ENCODE results near the gene ERC2. TPM values are rescaled to one million over a fixed set of nuclear protein-coding genes. Genes with fewer than 3 reads are reported as not detected.

ERC2 gene
- total RNA-seq, 3 donors from 2014 or later, result 0.16 TPM; not detected in 2

DNA sequence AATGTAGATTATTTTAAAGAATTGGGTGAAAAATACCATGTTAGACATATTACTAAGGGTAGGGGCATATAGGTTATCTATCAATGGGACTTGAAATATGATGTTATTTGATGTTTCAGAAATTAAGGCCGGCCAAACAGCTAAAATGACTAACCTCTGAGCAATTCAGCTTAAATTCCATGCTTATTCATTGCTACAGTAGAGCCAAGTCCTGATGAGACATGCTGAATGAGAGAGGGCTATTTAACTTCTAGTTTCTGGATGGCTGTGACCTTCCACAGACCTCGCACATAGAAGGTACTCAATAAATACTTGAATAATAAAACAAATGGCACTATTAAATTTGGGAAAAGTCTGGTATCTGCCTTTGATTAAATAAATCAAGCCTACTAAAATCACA is 805.6 kb downstream of the ERC2 start:
- Mint-ChIP-seq H3K4me1 (ENCODE audit: low read depth) (no peaks in the 10 kb centered on the region), H3K36me3 (ENCODE audit: insufficient read depth) (no peaks in the 10 kb centered on the region), H3K4me3 (no peak overlapping the region), H3K9me3 (no peaks in the 10 kb centered on the region), H3K27me3 (ENCODE audit: low read depth) (no peaks in the 10 kb centered on the region)
- no peak for ATAC-seq
- DNase-seq, result no peak

DNA sequence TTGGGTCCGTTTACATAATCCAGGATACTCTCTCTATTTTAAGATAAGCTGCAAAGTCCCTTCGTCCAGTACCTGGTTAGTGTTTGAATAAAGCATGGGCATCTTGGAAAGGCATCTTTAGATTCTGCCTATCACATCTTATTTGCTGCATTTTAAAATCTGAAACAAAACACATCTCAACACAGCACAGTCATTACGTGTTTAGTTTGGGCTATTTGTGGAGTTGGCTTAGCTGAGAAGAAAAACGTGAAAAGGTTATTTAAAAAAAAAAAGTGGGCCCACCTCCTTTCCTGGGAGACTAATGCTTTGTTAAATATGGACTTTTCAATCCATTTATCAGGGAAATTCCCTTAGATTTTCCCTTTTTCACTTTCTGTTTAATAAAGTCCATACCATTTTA is 806.7 kb downstream of the ERC2 start:
- no peaks in the 10 kb centered on the region for H3K27me3 Mint-ChIP-seq (ENCODE audit: low read depth)
- H3K4me3 Mint-ChIP-seq, result no peak overlapping the region
- no peaks in the 10 kb centered on the region for H3K4me1 Mint-ChIP-seq (ENCODE audit: low read depth)
- H3K36me3 Mint-ChIP-seq (ENCODE audit: insufficient read depth), result no peaks in the 10 kb centered on the region
- no peaks in the 10 kb centered on the region for H3K9me3 Mint-ChIP-seq
- ATAC-seq (no peak), DNase-seq (no peak)

DNA sequence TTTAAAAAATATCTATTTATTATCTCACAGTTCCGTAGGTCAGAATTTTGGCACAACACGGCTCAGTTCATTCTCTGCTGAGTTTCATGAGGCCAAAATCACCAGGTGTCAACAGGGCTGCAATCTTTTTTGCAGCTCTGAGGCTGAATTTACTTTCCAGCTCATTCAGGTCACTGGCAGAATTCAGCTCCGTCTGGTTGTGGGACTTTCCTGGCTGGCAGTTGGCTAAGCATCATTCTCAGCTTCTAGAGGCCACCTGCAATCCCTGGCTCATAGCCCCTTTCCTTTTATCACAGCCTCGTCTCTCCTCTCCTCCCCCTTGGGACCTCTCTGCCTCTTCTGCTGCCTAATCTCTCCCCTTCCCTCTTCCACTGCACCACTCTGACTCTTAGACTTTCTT is 807.1 kb downstream of the ERC2 start:
- no peak for ATAC-seq
- DNase-seq, result no peak
- Mint-ChIP-seq H3K9me3 (no peaks in the 10 kb centered on the region), H3K4me3 (no peak overlapping the region), H3K27me3 (ENCODE audit: low read depth) (no peaks in the 10 kb centered on the region), H3K4me1 (ENCODE audit: low read depth) (no peaks in the 10 kb centered on the region), H3K36me3 (ENCODE audit: insufficient read depth) (no peaks in the 10 kb centered on the region)

DNA sequence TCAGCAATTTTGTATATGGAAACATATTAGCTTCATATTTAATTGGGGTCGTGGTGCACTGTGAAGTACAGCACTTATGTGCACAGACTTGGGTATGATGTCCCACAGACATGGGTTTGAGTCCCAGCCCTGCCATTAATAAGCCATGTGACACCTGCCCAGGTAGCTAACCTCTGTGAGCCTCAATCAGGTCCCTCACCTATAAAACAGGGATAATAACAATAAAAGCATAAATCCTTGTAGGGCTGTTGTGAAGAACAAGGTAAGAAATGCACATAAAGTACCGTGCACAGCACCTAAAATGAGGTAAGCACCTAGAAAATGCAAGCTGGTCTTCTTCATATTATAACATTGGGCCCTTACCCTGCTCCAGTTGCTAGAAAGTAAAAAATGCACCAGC is 807.6 kb downstream of the ERC2 start:
- ATAC-seq (no peak), DNase-seq (no peak)
- H3K4me3 Mint-ChIP-seq, result no peak overlapping the region
- H3K9me3 Mint-ChIP-seq, result no peaks in the 10 kb centered on the region
- H3K4me1 Mint-ChIP-seq (ENCODE audit: low read depth), result no peaks in the 10 kb centered on the region
- no peaks in the 10 kb centered on the region for H3K36me3 Mint-ChIP-seq (ENCODE audit: insufficient read depth)
- no peaks in the 10 kb centered on the region for H3K27me3 Mint-ChIP-seq (ENCODE audit: low read depth)

DNA sequence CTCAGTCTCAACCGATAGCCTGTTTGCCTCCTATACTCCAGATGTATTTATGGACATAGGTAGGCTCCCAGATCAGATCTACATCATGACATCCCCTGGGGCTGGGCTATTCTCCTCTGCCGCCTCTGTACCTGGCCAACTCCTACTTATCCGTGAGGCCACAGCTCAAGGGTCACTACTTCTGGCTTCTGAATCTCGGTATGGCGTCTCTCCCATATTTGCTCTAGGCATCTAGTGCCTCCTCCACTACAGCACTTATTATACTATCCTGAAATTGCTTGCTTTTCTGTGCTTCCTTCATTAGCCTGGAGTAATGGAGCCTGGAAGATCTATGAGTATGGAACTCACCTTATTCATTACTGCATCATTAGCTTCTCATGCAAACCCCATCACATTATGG is 808.6 kb downstream of the ERC2 start:
- no peaks in the 10 kb centered on the region for H3K4me1 Mint-ChIP-seq (ENCODE audit: low read depth)
- no peaks in the 10 kb centered on the region for H3K9me3 Mint-ChIP-seq
- ATAC-seq (no peak), DNase-seq (no peak)
- H3K27me3 Mint-ChIP-seq (ENCODE audit: low read depth), result no peaks in the 10 kb centered on the region
- H3K36me3 Mint-ChIP-seq (ENCODE audit: insufficient read depth), result no peaks in the 10 kb centered on the region
- no peak overlapping the region for H3K4me3 Mint-ChIP-seq

DNA sequence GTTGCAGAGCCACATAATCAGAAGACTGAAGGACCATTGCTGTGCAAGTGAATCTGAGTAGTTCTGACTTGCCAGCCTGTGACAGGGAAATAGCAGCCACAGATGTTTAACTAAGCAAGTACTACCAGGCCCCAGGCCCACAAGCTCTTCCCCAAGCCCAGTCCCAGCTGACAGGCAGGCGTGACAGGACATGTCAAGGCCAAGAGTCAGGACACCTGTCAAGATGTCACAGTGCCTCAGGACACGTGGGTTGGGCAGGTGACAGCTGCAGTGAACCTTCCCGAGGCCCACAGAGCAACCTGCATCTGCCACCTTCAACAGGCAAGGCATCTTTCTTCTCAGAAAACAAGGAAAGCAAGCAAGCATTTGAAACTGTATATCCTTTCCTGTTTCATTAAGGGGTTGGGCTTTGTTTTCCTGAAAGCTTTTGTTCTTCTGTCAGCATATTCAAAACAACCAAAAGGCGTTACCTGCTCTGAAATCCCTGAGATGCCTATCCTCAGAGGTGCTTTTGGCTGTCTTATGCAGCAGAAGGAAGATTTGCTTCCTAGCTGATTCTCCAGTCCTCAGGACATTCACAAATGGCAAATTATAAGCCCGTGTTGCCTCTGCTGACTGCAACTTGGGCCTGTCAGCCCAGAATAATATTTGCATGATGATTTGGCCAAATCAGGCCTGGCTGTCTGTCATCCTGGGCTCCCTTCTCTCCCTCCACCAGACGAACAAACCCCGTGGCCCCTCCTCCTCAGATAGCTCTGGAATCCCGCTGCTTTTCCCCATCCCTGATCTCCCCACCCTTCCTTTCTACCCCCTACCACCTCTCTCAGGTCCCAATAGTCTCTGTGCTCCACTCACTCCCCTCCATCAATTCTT is 809.3 kb downstream of the ERC2 start:
- ATAC-seq (no peak), DNase-seq (no peak)
- no peaks in the 10 kb centered on the region for H3K27me3 Mint-ChIP-seq (ENCODE audit: low read depth)
- no peak overlapping the region for H3K4me3 Mint-ChIP-seq
- H3K36me3 Mint-ChIP-seq (ENCODE audit: insufficient read depth), result no peaks in the 10 kb centered on the region
- no peaks in the 10 kb centered on the region for H3K4me1 Mint-ChIP-seq (ENCODE audit: low read depth)
- H3K9me3 Mint-ChIP-seq, result no peaks in the 10 kb centered on the region

DNA sequence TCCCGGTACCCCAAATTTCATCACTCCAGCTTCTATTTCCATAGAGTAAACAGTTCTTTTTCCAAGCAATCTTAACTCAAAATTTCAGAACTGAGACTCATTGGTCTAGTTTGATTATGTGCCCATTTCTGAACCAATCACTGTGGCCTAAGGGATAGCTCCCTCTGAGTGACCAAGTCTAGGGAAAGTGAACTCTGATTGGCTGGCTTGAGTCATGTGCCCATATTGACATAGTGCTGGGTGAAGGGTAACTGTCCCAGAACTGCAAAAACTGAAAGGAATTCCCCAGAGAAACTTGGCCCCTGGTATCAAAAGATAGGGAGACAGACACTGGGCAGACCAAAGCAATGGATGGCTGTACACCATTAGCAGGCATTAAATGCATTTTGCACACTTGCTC is 810.0 kb downstream of the ERC2 start:
- no peak overlapping the region for H3K4me3 Mint-ChIP-seq
- no peaks in the 10 kb centered on the region for H3K4me1 Mint-ChIP-seq (ENCODE audit: low read depth)
- H3K9me3 Mint-ChIP-seq, result no peaks in the 10 kb centered on the region
- no peaks in the 10 kb centered on the region for H3K36me3 Mint-ChIP-seq (ENCODE audit: insufficient read depth)
- ATAC-seq (no peak), DNase-seq (no peak)
- H3K27me3 Mint-ChIP-seq (ENCODE audit: low read depth), result no peaks in the 10 kb centered on the region

DNA sequence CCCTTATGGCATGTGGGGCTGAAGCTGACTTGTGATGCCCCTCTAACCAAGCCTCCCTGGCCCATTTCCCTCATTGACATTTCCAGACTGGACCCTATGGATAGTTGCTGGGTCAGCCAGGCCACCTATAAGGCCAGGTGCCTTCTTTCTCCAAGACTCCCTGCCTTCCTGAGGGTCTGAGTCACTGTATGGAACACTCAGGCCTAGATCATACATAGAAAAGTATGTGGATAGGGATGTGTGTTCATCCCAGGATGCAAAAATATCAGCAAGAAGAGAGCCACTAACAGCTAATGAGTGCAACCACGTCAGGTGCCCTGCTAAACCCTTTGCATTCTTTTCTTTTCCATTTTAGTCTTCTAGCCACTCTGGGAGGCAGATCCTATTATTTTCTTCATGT is 812.7 kb downstream of the ERC2 start:
- Mint-ChIP-seq H3K4me3 (no peak overlapping the region), H3K4me1 (ENCODE audit: low read depth) (no peaks in the 10 kb centered on the region), H3K36me3 (ENCODE audit: insufficient read depth) (no peaks in the 10 kb centered on the region), H3K27me3 (ENCODE audit: low read depth) (no peaks in the 10 kb centered on the region), H3K9me3 (no peaks in the 10 kb centered on the region)
- DNase-seq, result no peak
- ATAC-seq, result no peak

DNA sequence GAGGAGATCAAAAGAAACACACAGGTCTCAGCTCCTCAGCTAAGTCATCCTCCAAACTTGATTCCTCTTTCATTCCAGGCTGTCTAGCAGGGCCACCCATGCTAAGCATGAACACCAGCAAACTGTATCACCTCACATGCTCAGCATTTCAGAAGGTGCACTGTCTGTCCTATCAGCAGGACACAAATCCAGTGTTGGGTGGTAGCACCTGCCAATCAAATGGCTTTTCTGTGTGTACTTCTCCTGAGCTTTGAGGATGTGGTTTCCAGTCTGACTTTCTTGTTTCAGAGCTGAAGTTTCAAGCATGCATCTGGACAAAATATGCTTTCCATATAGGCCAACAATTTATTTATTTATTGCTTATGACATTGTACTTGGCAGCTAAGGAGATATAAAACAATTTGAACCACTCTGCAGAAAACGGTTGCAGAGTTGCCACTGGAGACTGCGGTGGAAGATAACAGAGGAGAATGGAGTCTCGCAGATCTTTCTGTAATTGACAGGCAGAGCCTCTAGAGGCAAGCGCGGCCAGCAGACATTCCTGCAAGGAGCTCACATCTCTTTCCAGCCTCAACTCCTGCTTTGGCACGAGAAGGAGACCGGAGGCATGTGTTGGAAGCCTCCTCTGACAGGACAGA is 814.0 kb downstream of the ERC2 start:
- DNase-seq (no peak), ATAC-seq (no peak)
- no peaks in the 10 kb centered on the region for H3K4me1 Mint-ChIP-seq (ENCODE audit: low read depth)
- no peak overlapping the region for H3K4me3 Mint-ChIP-seq
- H3K36me3 Mint-ChIP-seq (ENCODE audit: insufficient read depth), result no peaks in the 10 kb centered on the region
- H3K9me3 Mint-ChIP-seq, result no peaks in the 10 kb centered on the region
- no peaks in the 10 kb centered on the region for H3K27me3 Mint-ChIP-seq (ENCODE audit: low read depth)

DNA sequence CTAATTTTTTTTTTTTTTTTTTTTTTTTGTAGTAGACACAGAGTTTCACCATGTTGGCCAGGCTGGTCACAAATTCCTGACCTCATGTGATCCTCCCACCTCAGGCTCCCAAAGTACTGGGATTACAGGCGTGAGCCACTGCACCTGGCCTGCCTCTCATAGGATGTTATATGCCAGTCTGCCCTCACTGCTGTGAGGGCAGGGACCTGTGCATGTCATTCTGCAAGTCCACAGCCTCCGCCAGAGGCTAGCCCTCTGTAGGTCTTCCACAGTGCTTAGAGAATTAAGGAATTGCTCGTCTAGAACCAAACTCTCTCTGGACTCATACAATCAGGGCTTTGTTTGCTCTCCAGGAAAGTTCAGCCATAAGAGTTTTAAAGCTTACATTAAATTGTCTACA is 817.3 kb downstream of the ERC2 start:
- DNase-seq, result no peak
- H3K9me3 Mint-ChIP-seq, result no peaks in the 10 kb centered on the region
- H3K36me3 Mint-ChIP-seq (ENCODE audit: insufficient read depth), result no peaks in the 10 kb centered on the region
- no peak overlapping the region for H3K4me3 Mint-ChIP-seq
- ATAC-seq, result no peak
- no peaks in the 10 kb centered on the region for H3K4me1 Mint-ChIP-seq (ENCODE audit: low read depth)
- no peaks in the 10 kb centered on the region for H3K27me3 Mint-ChIP-seq (ENCODE audit: low read depth)

DNA sequence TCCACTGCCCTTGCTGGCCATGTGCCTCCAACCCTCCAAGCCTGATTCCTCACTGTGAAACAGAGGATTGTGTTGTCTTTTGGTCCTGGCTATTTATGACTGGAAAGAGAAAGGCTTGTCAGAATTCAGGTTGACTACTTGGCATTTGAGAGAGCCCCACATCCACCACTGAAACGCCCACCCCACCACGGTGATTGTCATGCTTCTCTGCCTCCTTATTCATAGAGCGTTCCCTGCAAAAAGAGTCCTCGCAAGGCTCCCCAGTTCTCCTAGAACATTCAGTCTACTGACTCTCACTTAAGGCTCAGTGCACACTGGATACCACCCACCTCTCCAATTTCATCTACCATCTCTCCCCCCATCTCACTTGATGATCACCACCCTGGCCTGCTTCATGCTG is 818.3 kb downstream of the ERC2 start:
- H3K4me1 Mint-ChIP-seq (ENCODE audit: low read depth), result no peaks in the 10 kb centered on the region
- H3K4me3 Mint-ChIP-seq, result no peak overlapping the region
- H3K27me3 Mint-ChIP-seq (ENCODE audit: low read depth), result no peaks in the 10 kb centered on the region
- DNase-seq (no peak), ATAC-seq (no peak)
- no peaks in the 10 kb centered on the region for H3K36me3 Mint-ChIP-seq (ENCODE audit: insufficient read depth)
- no peaks in the 10 kb centered on the region for H3K9me3 Mint-ChIP-seq

DNA sequence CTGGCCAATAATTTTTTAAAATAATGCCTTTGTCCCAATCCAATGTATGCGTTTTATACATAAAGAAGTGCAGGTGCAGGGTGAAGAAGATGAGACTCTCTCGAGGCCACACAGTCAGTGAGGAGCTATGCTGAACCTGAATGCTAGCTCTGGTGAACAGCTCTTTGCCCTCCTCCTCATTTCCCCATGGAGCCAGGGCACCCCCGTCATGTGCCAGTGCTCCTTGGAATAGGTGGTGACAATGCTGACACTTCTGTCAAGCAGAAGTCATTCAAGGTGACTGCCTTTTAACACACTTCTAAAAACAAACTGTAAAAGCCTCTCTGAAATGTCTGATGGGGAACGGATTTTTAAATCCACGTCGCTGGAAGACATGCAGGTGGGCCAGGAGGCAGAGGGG is 818.7 kb downstream of the ERC2 start:
- H3K36me3 Mint-ChIP-seq (ENCODE audit: insufficient read depth), result no peaks in the 10 kb centered on the region
- H3K9me3 Mint-ChIP-seq, result no peaks in the 10 kb centered on the region
- ATAC-seq, result no peak
- H3K4me1 Mint-ChIP-seq (ENCODE audit: low read depth), result no peaks in the 10 kb centered on the region
- H3K4me3 Mint-ChIP-seq, result no peak overlapping the region
- no peak for DNase-seq
- H3K27me3 Mint-ChIP-seq (ENCODE audit: low read depth), result no peaks in the 10 kb centered on the region

DNA sequence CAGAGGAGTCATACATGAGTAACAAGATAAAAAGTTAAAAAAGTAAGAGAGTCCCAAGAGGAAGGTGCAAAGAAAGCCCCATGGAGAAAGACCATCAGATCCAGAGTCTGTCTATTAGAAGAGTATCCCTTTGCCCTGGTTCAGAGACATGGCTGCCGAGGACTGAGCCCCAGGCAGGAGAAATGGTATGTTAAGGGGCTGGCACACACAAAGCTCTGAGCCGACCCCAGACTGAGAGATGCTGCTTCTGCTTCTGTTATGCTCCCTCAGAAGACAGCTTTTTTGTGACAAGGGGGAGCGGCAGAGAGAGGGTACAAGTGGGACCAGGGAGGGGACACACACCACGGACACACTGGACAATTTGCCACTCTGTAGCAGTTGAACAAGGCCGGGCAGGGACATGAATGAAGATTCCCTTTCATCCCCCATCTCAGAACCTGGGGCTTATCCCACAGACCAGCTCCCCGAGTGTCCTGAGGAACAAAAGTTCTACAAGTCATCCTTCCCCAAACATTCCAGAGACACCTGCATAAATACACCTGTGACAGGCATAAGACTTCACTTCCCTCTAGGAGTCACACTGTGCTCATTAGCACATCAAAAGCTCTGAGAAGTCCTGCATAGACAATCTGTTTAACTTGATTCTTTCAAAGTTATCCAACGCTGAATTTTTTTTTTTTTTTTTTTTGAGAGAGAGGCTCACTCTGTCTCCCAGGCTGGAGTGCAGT is 819.5 kb downstream of the ERC2 start:
- Mint-ChIP-seq H3K4me1 (ENCODE audit: low read depth) (no peaks in the 10 kb centered on the region), H3K27me3 (ENCODE audit: low read depth) (no peaks in the 10 kb centered on the region), H3K4me3 (no peak overlapping the region), H3K9me3 (no peaks in the 10 kb centered on the region), H3K36me3 (ENCODE audit: insufficient read depth) (no peaks in the 10 kb centered on the region)
- ATAC-seq (no peak), DNase-seq (no peak)

DNA sequence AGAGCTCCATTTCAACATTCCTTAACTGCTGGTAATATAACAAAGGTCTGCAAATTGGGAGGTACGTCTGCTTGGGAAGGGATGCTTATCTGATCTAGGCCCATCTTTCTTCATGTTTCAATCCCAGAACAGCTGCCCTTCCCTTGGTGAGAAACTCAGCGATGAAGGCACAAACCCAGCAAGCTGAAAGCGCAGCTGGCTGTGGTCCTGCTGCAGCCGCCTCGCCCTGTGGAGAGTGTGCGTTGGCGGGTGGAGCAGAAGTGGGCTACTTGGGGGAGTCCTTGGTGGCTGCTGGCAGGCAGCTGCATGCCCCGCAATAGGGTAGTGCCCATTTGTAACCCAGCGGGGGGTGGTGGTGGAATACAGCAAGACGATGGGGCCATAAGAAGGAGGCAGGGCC is 820.6 kb downstream of the ERC2 start:
- Mint-ChIP-seq H3K27me3 (ENCODE audit: low read depth) (no peaks in the 10 kb centered on the region), H3K4me3 (no peak overlapping the region), H3K4me1 (ENCODE audit: low read depth) (no peaks in the 10 kb centered on the region), H3K36me3 (ENCODE audit: insufficient read depth) (no peaks in the 10 kb centered on the region), H3K9me3 (no peaks in the 10 kb centered on the region)
- no peak for DNase-seq
- ATAC-seq, result no peak

DNA sequence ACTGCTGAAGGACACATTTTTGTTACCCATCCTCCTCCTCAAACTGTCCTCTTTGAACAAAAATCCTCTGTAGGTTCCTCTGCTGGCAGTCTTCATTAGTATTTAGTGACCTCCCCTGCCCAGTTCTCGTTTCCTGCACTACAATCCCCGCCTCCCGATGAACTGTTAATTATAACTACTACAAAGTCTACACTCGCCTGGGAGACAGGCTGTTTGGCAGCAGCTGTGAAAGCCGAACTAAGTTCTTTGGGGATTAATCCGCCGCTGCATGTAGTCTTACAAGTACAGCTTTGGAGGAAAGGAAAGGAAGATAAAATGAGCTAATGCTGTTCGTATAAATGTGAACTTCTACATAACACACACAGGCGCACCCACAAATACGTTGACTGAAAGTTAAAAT is 821.2 kb downstream of the ERC2 start:
- H3K36me3 Mint-ChIP-seq (ENCODE audit: insufficient read depth), result no peaks in the 10 kb centered on the region
- H3K4me3 Mint-ChIP-seq, result no peak overlapping the region
- no peaks in the 10 kb centered on the region for H3K9me3 Mint-ChIP-seq
- H3K27me3 Mint-ChIP-seq (ENCODE audit: low read depth), result no peaks in the 10 kb centered on the region
- DNase-seq (no peak), ATAC-seq (no peak)
- no peaks in the 10 kb centered on the region for H3K4me1 Mint-ChIP-seq (ENCODE audit: low read depth)
